Right kidney (tissue), 1 donor: Measurements from ENCODE around the gene PAIP2.
A peak's percentile ranks its signal among the peaks of the same experiment; 100 is the strongest.
"Not testable (repeated sequence)": the region's sequence is repeated elsewhere in the genome, so short reads cannot be mapped to it uniquely, and the experiment has no call there.

ENCODE experiments used
- DNase-seq: peaks from one replicate; pipeline ENCODE4 v3.0.0-alpha.2; 2016

Gene PAIP2

GRCh38 chr5:139391570-139392323 lies 50.1 kb downstream of the PAIP2 start:
- no peak for DNase-seq

- DNase-seq: peak; percentile 77
Observed at GRCh38 chr5:139392324-139392677, 50.6 kb downstream of the PAIP2 start.

GRCh38 chr5:139392678-139393496 lies 51.2 kb downstream of the PAIP2 start:
- peak; percentile 81 for DNase-seq

GRCh38 chr5:139393497-139394122 lies 52.0 kb downstream of the PAIP2 start:
- peak; percentile 72 for DNase-seq

- peak; percentile 75 for DNase-seq
Observed at GRCh38 chr5:139394123-139394653, 52.5 kb downstream of the PAIP2 start.

GRCh38 chr5:139394654-139395566 lies 53.3 kb downstream of the PAIP2 start, which contains the start of gene PROB1:
Gene PROB1, minus strand, starts transcription at chr5:139395104. Its CDS starts 23 bp downstream, at chr5:139395081.
- peak; percentile 72 for DNase-seq

- no peak for DNase-seq
Observed at GRCh38 chr5:139395844-139396640, 54.4 kb downstream of the PAIP2 start.

GRCh38 chr5:139396691-139397090 lies 55.0 kb downstream of the PAIP2 start:
- DNase-seq: no peak

GRCh38 chr5:139397921-139398320 lies 56.3 kb downstream of the PAIP2 start:
- no peak for DNase-seq

- no peak for DNase-seq
Observed at GRCh38 chr5:139399501-139400121, 58.0 kb downstream of the PAIP2 start.

- no peak for DNase-seq
Observed at GRCh38 chr5:139401546-139401945, 59.9 kb downstream of the PAIP2 start.

- no peak for DNase-seq
Observed at GRCh38 chr5:139402561-139403158, 61.0 kb downstream of the PAIP2 start.

- no peak for DNase-seq
Observed at GRCh38 chr5:139403418-139403786, 61.7 kb downstream of the PAIP2 start.

GRCh38 chr5:139403787-139404483 lies 62.3 kb downstream of the PAIP2 start, which contains the start of gene SPATA24:
Gene SPATA24, minus strand, starts transcription at chr5:139404089. Its CDS starts 29 bp downstream, at chr5:139404060.
- peak; percentile 97 for DNase-seq

GRCh38 chr5:139404484-139404840 lies 62.8 kb downstream of the PAIP2 start:
- DNase-seq: no peak

- no peak for DNase-seq
Observed at GRCh38 chr5:139406963-139407362, 65.3 kb downstream of the PAIP2 start.

GRCh38 chr5:139407517-139407916 lies 65.9 kb downstream of the PAIP2 start:
- DNase-seq: no peak

GRCh38 chr5:139408191-139408590 lies 66.5 kb downstream of the PAIP2 start:
- no peak for DNase-seq

- DNase-seq: not testable (repeated sequence)
Observed at GRCh38 chr5:139409116-139409515, 67.5 kb downstream of the PAIP2 start.
